Cardiac septum (tissue), 1 donor: ENCODE data around the gene MAP3K1. TPM values are rescaled to one million over a fixed set of nuclear protein-coding genes. Genes with fewer than 3 reads are reported as not detected.
A peak's percentile ranks its signal among the peaks of the same experiment; 100 is the strongest.
"Not testable (repeated sequence)": the region's sequence is repeated elsewhere in the genome, so short reads cannot be mapped to it uniquely, and the experiment has no call there.

Experiments used
- DNase-seq: peaks from one replicate; pipeline ENCODE4 v3.0.0-alpha.2; 2020; ENCODE audit warnings: low spot score
- intact Hi-C: fragments of 100-400 bp; cut with DNase I; formaldehyde crosslinking; loops from one replicate; pipeline ENCODE4 v1.14.0; 2022
- total RNA-seq: library from RNA; stranded (reverse); fragmentation: NEBNext Ultra II Directional; extraction: Animal tissue kit (Norgen Biotek cat#: 25700); gene quantifications from one replicate; pipeline ENCODE4 v1.2.1, GENCODE V29; 2021
- donor health status: DM: no; HTN: no; CAD: no.

Gene MAP3K1
- total RNA-seq, 1 donor from 2014 or later, result 6.8 TPM

DNA sequence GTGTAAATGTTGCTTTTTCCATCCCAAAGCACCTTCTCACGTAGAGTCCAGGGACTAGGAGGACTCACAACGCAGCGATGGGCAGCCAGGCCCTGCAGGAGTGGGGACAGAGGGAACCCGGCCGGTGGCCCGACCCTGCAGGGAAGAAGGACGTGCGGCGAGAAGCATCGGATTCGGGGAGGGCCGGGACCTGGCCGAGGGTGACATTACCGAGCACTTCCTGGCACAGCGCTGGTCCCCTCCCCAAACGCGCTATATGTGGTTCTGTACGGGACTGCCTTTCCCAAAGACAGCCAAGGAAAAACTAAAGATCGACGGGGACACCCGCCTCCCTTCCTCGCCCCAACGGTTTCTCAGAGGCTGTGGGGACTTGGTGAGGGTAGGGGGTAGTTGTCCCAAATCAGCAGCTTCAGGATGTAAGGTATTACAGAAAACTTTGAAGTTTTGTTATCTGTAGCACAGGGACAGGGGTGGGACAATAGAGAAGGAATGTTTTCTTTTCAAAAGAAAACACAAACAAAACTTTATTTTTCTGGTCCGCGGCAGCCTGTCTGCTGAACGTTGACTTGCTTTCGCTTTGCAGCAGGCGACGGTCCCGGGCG is 887 bp upstream of the MAP3K1 start:
- DNase-seq, result peak; percentile 78
- intact Hi-C loops, result no loop called here

- intact Hi-C loops, result loop anchor here (1.0 to 5.0 kb wide), 3 partner anchors 119 to 335 kb away; no protein-coding TSS in a partner anchor
- DNase-seq, result no peak
Observed at GRCh38 chr5:56815658-56816545, 553 bp downstream of the MAP3K1 start.

DNA sequence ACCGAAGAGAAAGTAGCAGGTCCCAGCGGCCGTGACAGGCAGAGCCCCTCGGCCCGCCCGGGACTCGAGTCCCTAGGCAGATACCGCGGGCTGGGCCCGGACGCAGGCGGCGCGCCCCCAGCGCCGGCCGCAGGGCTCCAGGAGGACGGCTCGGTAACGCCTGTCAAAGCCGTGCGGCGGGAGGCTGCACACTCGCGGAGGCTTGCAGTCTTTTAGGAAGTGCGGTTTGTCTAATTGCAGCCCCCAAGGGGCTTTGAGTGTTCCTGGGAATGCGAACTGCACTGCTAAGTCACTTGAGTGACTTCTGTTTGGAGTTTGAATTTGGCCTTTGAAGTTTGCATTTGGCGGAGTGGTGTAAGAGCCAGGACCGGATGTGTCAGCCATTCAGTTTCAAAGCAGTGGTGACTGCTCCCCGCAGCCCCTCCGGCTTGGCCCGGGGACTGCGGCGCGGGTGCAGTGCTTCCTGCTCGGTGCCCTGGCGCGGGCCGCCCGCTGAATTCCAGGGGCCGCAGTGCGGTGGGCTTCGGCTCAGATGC is 1.3 kb downstream of the MAP3K1 start:
- intact Hi-C loops, result loop anchor here (5.0 kb wide), 2 partner anchors 119 to 229 kb away; no protein-coding TSS in a partner anchor
- peak; percentile 87 for DNase-seq

GRCh38 chr5:56817263-56818014 is 2.1 kb downstream of the MAP3K1 start:
- DNase-seq, result no peak
- intact Hi-C loops, result loop anchor here (5.0 kb wide), 2 partner anchors 120 to 230 kb away; no protein-coding TSS in a partner anchor

- intact Hi-C loops, result loop anchor here (5.0 kb wide), 2 partner anchors 121 to 231 kb away; no protein-coding TSS in a partner anchor
- no peak for DNase-seq
Observed at GRCh38 chr5:56818450-56819037, 3.2 kb downstream of the MAP3K1 start.

DNA sequence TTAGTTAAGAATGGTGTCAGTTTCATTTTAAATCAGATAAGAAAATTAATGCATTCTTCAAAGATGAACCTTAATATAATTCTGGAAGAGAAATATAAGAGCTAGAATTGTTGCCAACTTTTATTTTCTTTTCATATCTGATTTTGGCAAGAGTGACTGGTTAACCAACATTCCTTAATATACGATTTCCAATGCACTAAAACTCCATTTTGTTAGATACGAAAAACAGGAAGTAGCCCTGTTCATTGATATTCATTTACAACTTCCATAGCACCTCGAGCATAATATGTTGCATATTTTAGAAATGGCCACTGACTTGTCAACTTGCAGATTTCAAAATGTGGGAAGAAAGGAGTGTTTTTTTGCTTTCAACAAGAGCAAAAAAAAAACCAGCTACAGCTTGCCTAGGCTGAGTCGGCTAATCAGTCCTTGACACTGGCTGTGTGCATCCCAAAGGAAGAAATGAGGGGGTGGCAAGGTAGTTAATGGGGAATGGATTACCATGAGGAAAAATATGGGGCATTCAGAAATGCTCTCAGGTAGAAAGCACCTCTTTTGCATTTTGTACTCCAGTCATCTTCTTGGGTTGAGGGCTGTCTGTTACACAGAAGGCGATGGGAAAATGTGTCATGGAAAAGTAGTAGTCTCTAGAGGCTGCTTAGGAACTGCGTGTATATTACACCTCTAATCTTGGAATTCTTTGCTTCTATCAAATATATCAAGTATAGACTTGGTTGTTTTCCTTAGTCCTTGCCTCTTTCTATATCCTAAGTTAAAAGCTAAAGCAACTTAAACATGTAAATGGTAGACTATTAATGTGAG is 3.9 kb downstream of the MAP3K1 start:
- intact Hi-C loops, result loop anchor here (5.0 kb wide), 2 partner anchors 122 to 232 kb away; no protein-coding TSS in a partner anchor
- no peak for DNase-seq

DNA sequence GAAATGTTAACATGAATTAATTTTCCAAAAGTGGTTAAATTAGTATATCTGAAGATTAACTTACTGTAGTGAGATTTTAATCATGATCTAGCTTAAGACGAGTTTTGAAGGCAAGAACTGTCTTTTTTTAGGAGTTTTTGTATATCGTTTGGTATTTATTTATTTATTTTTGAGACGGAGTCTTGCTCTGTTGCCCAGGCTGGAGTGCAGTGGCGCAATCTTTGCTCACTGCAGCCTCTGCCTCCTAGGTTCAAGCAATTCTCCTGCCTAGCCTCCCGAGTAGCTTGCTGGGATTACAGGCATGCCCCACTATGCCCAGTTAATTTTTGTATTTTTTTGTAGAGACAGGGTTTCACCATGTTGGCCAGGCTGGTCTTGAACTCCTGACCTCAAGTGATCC is 6.5 kb downstream of the MAP3K1 start:
- DNase-seq, intact Hi-C loops: not testable (repeated sequence)

GRCh38 chr5:56822981-56823380 is 7.6 kb downstream of the MAP3K1 start:
- DNase-seq, result no peak
- intact Hi-C loops, result no loop called here

- intact Hi-C loops, result no loop called here
- DNase-seq, result no peak
Observed at GRCh38 chr5:56824019-56824418, 8.7 kb downstream of the MAP3K1 start.

- intact Hi-C loops, result no loop called here
- DNase-seq, result no peak
Observed at GRCh38 chr5:56825222-56825824, 10.0 kb downstream of the MAP3K1 start.

DNA sequence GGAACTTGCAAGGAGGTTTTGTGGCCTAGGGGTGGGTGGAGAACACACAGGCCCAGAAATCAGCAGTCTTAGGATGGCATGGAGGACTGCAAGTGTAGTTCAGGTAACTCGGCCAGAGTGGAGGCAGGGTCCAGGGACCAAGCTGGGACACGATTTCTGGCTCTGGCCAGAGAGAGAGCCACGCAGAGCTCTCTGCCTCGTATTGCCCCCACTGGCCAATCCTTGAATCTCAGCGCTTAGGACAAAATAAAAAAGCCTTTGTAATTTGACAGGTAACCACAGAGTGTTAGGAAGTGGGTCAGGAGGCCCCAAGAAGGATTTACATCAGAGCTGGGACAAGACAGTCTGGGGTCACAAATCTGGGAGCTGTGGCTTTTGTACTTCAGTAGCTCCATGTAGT is 11.7 kb downstream of the MAP3K1 start:
- intact Hi-C loops, result no loop called here
- no peak for DNase-seq

DNA sequence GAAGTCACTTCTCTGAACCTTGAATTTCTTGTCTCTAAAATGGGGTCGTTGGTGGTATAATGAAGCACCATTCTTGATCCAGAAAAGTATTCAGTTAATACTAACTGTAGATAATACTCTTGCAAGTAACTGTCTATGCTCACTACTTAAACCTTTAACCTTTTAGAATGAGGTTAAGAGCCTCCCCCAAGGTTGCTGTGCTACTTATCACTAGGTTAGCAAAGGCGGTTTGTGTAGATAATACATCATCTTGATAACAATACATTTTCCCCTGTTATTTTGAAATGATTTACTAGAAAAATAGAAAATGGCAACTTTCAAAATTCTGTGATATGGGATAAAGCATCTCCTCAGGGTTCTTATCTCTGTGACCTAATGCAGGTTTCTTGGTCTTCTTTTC is 12.6 kb downstream of the MAP3K1 start:
- no peak for DNase-seq
- intact Hi-C loops, result no loop called here

DNA sequence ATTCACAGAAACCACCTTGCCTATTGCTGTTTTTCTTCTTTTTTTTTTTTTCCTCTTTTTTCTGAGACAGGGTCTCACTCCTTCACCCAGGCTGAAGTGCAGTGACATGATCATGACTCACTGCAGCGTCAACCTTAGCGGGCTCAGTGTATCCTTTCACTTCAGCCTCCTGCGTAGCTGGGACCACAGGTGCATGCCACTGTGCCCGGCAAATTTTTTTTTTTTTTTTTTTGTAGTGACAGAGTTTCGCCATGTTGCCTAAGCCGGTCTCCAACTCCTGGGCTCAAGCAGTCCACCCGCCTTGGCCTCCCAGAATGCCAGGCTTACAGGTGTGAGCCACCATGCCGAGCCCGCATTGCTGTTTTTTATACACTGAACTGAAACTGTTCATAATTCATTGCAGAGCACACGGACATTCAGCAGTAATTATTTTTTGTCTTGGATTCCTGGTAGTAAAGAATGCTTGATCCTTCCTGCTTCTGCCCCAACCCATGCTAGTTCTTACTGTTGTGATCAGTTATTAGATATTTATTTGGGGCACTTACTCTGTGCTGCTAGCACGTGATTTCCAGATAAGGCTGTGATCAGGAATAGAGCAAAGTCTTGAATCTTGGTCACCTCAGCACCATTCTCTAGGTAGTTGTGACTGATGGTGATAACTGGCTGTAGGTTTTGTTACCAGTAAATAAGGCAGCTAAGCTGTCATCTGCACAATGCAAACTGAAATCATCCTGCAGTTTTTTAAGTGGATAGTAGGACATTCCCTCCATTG is 14.0 kb downstream of the MAP3K1 start:
- DNase-seq, result no peak
- intact Hi-C loops, result no loop called here

DNA sequence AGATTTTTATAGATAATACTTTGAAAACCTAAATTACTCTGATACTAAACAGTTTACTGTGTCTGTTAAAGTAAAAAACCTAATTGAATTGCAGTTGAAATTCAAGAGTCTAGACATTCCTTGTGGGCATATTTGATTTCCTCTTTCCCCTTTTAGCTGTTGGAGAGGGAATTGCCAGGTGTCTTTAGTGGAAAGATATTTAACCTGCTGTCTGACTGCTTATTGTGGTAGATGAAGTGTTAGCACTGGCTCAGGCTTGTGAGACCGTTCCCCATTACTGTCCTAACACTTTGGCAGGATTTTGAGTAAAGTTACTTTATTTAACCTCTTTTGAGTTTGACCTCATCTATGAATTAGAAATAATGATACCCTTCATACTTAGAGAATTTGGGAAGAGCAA is 16.4 kb downstream of the MAP3K1 start:
- intact Hi-C loops, result loop anchor here (10.0 kb wide), 1 partner anchor 897 kb away; no protein-coding TSS in a partner anchor
- no peak for DNase-seq

DNA sequence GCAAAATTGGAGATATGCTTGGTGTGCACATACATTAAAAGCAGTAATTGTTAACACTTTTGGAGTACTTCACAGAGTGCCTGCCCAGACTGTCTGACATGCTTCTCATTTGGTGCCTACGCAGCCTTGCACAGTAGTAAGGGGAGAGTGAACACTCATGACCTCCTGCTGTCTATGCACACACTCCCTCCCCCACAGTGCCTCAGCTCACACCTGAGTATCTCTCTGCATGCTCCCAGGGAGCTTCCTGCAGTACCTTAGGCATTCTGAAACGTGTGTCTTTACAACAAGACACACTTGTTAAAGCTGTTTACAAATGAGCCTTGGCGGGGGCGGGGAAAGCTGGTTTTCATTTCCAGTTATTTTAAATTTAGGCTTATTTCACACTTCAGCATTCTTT is 18.0 kb downstream of the MAP3K1 start:
- intact Hi-C loops, result loop anchor here (10.0 kb wide), 1 partner anchor 899 kb away; no protein-coding TSS in a partner anchor
- DNase-seq, result no peak

- intact Hi-C loops, result loop anchor here (5.0 to 10.0 kb wide), 2 partner anchors 355 to 903 kb away; no protein-coding TSS in a partner anchor
- no peak for DNase-seq
Observed at GRCh38 chr5:56837381-56837780, 22.0 kb downstream of the MAP3K1 start.

DNA sequence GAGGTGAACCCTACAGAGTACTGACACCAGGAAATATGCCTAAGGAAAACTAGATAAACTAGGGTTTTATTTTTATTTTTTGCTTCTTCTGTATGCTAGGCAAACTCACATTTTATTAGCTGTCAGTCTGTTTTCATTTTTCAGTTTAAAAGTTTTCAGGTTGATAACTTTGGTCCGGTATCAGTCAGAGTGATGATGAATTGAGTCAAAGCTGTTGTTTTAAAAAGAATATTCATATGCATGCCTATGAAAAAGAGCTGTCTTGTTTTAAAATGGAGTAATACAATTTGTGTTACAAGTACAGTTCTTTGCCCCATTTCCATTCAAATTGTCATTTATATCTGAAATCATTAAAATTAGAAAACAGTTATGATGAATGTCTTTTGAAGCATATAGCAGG is 22.6 kb downstream of the MAP3K1 start:
- no peak for DNase-seq

More for the DNA sequence above, 22.6 kb downstream of the MAP3K1 start:
- intact Hi-C loops, result loop anchor here (2.0 to 10.0 kb wide), 3 partner anchors 356 to 903 kb away; no protein-coding TSS in a partner anchor
